ENCODE results near the gene RNF103. TPM values are rescaled to one million over a fixed set of nuclear protein-coding genes. Genes with fewer than 3 reads are reported as not detected.

Gene RNF103
- total and polyA plus RNA-seq, 2 of the 13 experiments (the other 11 are each of a cell fraction or from before 2014, with no cell fraction given): 19.8 to 21.1 TPM

DNA sequence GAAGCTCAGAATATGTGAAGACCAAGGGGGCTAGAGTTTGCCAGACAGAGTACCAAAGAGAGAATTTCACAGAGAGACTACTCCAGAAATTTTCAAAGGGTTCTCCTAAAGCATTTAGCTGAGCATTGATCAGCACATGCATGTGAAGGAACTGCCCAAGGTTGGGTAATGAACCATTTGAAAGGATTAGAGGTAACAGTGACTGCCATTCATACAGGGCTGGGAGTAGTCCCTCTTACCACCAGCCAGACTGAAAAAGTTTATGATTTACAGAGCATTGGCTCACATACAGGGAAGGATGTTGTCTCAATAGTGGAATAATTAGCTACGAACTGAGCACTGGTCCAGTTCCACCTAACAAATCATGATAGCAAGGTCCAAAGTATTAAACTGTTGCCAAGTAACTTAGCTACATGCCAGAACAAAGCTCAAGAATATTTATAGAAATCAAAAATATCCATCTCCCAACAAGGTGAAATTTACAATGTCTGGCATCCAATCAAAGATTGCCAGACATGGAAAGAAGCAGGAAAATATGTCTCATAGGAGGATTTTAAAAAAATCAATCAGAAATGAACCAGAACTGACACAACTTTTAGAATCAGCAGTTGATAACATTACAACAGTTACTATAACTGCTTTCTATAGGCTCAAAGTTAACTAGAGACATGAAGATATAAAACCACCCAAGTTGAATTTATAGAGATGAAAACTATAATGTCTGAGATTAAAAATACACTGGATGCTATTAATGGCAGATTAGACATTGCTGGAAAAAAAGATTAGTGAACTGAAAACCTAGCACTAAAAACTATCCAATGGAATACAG is 25.7 kb upstream of the RNF103 start (continued):
- TF ChIP-seq ARHGAP35 (CRISPR knock-in tag; IDR thresholded peaks at IDR 0.05; ENCODE audit: borderline replicate concordance): no peak
- TF ChIP-seq AGO2 (optimal IDR thresholded peaks at IDR 0.05; ENCODE audit: low read depth, low read length): no peak
- TF ChIP-seq THYN1 (CRISPR knock-in tag; IDR thresholded peaks at IDR 0.05; ENCODE audit: borderline replicate concordance, low read depth): no peak
- no peak for TF ChIP-seq ZNF180 (CRISPR knock-in tag; IDR thresholded peaks at IDR 0.05; ENCODE audit: borderline replicate concordance, low read depth)
- no peak for TF ChIP-seq NFYB (CRISPR knock-in tag; IDR thresholded peaks at IDR 0.05)
- TF ChIP-seq POLR2G (IDR thresholded peaks at IDR 0.05; ENCODE audit: low read depth, low read length): peak; percentile 49; the same call in 1 of the 2 replicates
- TF ChIP-seq, protein P1, sequence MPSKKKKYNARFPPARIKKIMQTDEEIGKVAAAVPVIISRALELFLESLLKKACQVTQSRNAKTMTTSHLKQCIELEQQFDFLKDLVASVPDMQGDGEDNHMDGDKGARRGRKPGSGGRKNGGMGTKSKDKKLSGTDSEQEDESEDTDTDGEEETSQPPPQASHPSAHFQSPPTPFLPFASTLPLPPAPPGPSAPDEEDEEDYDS (CRISPR knock-in tag; IDR thresholded peaks at IDR 0.05): no peak
- TF ChIP-seq, protein P2, sequence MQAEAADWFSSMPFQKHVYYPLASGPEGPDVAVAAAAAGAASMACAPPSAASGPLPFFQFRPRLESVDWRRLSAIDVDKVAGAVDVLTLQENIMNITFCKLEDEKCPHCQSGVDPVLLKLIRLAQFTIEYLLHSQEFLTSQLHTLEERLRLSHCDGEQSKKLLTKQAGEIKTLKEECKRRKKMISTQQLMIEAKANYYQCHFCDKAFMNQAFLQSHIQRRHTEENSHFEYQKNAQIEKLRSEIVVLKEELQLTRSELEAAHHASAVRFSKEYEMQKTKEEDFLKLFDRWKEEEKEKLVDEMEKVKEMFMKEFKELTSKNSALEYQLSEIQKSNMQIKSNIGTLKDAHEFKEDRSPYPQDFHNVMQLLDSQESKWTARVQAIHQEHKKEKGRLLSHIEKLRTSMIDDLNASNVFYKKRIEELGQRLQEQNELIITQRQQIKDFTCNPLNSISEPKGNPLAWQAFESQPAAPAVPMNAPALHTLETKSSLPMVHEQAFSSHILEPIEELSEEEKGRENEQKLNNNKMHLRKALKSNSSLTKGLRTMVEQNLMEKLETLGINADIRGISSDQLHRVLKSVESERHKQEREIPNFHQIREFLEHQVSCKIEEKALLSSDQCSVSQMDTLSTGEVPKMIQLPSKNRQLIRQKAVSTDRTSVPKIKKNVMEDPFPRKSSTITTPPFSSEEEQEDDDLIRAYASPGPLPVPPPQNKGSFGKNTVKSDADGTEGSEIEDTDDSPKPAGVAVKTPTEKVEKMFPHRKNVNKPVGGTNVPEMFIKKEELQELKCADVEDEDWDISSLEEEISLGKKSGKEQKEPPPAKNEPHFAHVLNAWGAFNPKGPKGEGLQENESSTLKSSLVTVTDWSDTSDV (CRISPR knock-in tag; IDR thresholded peaks at IDR 0.05): no peak
- TF ChIP-seq, protein P3, sequence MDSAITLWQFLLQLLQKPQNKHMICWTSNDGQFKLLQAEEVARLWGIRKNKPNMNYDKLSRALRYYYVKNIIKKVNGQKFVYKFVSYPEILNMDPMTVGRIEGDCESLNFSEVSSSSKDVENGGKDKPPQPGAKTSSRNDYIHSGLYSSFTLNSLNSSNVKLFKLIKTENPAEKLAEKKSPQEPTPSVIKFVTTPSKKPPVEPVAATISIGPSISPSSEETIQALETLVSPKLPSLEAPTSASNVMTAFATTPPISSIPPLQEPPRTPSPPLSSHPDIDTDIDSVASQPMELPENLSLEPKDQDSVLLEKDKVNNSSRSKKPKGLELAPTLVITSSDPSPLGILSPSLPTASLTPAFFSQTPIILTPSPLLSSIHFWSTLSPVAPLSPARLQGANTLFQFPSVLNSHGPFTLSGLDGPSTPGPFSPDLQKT (CRISPR knock-in tag; IDR thresholded peaks at IDR 0.05; ENCODE audit: borderline replicate concordance): no peak
- 0 out of 2 replicates have a peak, but pooled peaks have one; percentile 45 for TF ChIP-seq HNRNPUL1 (IDR thresholded peaks at IDR 0.05; ENCODE audit: low read depth, low read length)

All from HepG2 (cell line).